Hepatocyte (in vitro differentiated cells): Measurements from ENCODE around the gene PLCL2. TPM values are rescaled to one million over a fixed set of nuclear protein-coding genes. Genes with fewer than 3 reads are reported as not detected.
A peak's percentile ranks its signal among the peaks of the same experiment; 100 is the strongest.

Source experiments
- DNase-seq: peaks from one replicate; pipeline ENCODE4 v3.0.0-alpha.2; 2016; ENCODE audit warnings: low spot score
- H2AFZ ChIP-seq: fragments of 200-600 bp; sonication (generic); 2 replicates; pipeline ENCODE4 v1.6.0; 2016; ENCODE audit warnings: antibody characterized with exemption, mild to moderate bottlenecking
- H3K27ac ChIP-seq: fragments of 200-600 bp; sonication (generic); 2 replicates; pipeline ENCODE4 v1.5.1; 2016; ENCODE audit warnings: mild to moderate bottlenecking
- H3K27me3 ChIP-seq: fragments of 200-600 bp; sonication (generic); 2 replicates; pipeline ENCODE4 v1.6.1; 2016
- H3K36me3 ChIP-seq: fragments of 200-600 bp; sonication (generic); replicated peaks from 2 replicates; pipeline ENCODE4 v1.5.1; 2016; ENCODE audit warnings: low read depth; ENCODE audit not compliant: insufficient read depth
- H3K4me1 ChIP-seq: fragments of 200-600 bp; sonication (generic); 2 replicates; pipeline ENCODE4 v1.5.1; 2016; ENCODE audit warnings: mild to moderate bottlenecking, moderate library complexity; ENCODE audit not compliant: insufficient read depth
- H3K4me2 ChIP-seq: fragments of 200-600 bp; sonication (generic); 2 replicates; pipeline ENCODE4 v1.6.0; 2016
- H3K4me3 ChIP-seq: fragments of 200-600 bp; sonication (generic); 2 replicates; pipeline ENCODE4 v1.5.1; 2016; ENCODE audit warnings: mild to moderate bottlenecking
- H3K79me2 ChIP-seq: fragments of 200-600 bp; sonication (generic); 2 replicates; pipeline ENCODE4 v1.6.0; 2017; ENCODE audit warnings: mild to moderate bottlenecking
- H3K9me2 ChIP-seq: fragments of 200-600 bp; sonication (generic); replicated peaks from 2 replicates; pipeline ENCODE4 v1.6.0; 2017; ENCODE audit warnings: mild to moderate bottlenecking; ENCODE audit not compliant: insufficient read depth
- H3K9me3 ChIP-seq: fragments of 200-600 bp; sonication (generic); 2 replicates; pipeline ENCODE4 v1.5.1; 2016; ENCODE audit warnings: low read depth, mild to moderate bottlenecking
- H4K20me1 ChIP-seq: fragments of 200-600 bp; sonication (generic); 2 replicates; pipeline ENCODE4 v1.6.0; 2016; ENCODE audit warnings: mild to moderate bottlenecking; ENCODE audit not compliant: insufficient read depth, poor library complexity, severe bottlenecking
- EZH2 ChIP-seq: fragments of 200-600 bp; sonication (generic); IDR thresholded peaks from 2 replicates; pipeline ENCODE4 v1.6.1; 2016; ENCODE audit warnings: antibody characterized with exemption, mild to moderate bottlenecking, borderline replicate concordance
- EZH2phosphoT487 ChIP-seq: fragments of 200-600 bp; sonication (generic); IDR thresholded peaks from one replicate; pipeline ENCODE4 v1.6.1; 2018; ENCODE audit warnings: antibody characterized with exemption, mild to moderate bottlenecking, low read depth, moderate library complexity; ENCODE audit not compliant: unreplicated experiment, severe bottlenecking
- WGBS: methylation state at CpG from one replicate; pipeline ENCODE4 v1.1.6; 2016; ENCODE audit warnings: low lambda C conversion rate; ENCODE audit errors: missing lambda C conversion rate; 5-methylcytosine and 5-hydroxymethylcytosine counted together
- polyA plus RNA-seq: library from polyadenylated mRNA; unstranded; fragments of >200 nt; fragmentation: Nextera tagmentation; extraction: Ambion mirVana; gene quantifications from 2 replicates; pipeline ENCODE4 v1.2.1, GENCODE V29; 2016
- total RNA-seq: library from RNA; depleted of rRNA; stranded (reverse); fragments of >200 nt; gene quantifications from 2 replicates; pipeline ENCODE4 v1.2.3, GENCODE V29; 2014
- TF ChIP-seq, protein P1 (sequence below): fragments of 200-600 bp; sonication (generic); IDR thresholded peaks from 2 replicates; pipeline ENCODE4 v1.5.1; 2016; ENCODE audit warnings: antibody characterized with exemption, mild to moderate bottlenecking; ENCODE audit not compliant: poor library complexity

The PLCL2 gene
- total and polyA plus RNA-seq, 2 experiments from 2014 or later = 3.2 to 14.2 TPM

DNA sequence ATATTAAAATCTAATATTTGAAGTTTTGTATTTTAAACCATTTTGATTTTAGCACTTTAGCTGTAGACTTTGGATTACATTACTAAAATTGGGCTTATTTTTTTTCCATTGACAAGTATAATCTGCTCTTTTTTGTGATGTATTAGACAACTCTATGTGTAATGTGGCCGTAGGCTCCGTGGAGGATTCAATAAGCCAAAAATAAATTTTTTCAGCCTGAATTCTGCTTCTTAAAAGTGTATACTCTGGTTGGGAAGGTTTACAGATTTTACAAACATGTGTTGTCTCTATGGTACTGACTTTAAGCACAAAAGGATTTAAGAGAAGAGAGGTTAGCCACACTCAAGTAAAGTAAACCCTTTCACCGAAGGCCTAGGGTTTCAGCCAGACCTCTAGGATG is 110.8 kb downstream of the PLCL2 start:
- no peaks in the 10 kb centered on the region for H3K36me3 ChIP-seq
- peaks cover 6% of the 10 kb centered on the region for H3K79me2 ChIP-seq
- peaks cover 3% of the 10 kb centered on the region for H4K20me1 ChIP-seq
- DNase-seq = no peak
- WGBS = 88% methylated on average over 3 of the region's 3 CpGs
- no peaks in the 10 kb centered on the region for H3K27me3 ChIP-seq
- no peak overlapping the region for H3K4me2 ChIP-seq
- H3K4me1 ChIP-seq = peaks cover 16% of the 10 kb centered on the region
- H2AFZ ChIP-seq = no peak overlapping the region
- no peaks in the 10 kb centered on the region for H3K9me3 ChIP-seq
- TF ChIP-seq, protein P1, sequence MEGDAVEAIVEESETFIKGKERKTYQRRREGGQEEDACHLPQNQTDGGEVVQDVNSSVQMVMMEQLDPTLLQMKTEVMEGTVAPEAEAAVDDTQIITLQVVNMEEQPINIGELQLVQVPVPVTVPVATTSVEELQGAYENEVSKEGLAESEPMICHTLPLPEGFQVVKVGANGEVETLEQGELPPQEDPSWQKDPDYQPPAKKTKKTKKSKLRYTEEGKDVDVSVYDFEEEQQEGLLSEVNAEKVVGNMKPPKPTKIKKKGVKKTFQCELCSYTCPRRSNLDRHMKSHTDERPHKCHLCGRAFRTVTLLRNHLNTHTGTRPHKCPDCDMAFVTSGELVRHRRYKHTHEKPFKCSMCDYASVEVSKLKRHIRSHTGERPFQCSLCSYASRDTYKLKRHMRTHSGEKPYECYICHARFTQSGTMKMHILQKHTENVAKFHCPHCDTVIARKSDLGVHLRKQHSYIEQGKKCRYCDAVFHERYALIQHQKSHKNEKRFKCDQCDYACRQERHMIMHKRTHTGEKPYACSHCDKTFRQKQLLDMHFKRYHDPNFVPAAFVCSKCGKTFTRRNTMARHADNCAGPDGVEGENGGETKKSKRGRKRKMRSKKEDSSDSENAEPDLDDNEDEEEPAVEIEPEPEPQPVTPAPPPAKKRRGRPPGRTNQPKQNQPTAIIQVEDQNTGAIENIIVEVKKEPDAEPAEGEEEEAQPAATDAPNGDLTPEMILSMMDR = no peak
- TF ChIP-seq EZH2phosphoT487 (no peak), EZH2 (no peak)
- H3K4me3 ChIP-seq = no peak overlapping the region
- peak overlapping the region; percentile 9 for H3K27ac ChIP-seq
- H3K9me2 ChIP-seq = no peaks in the 10 kb centered on the region

DNA sequence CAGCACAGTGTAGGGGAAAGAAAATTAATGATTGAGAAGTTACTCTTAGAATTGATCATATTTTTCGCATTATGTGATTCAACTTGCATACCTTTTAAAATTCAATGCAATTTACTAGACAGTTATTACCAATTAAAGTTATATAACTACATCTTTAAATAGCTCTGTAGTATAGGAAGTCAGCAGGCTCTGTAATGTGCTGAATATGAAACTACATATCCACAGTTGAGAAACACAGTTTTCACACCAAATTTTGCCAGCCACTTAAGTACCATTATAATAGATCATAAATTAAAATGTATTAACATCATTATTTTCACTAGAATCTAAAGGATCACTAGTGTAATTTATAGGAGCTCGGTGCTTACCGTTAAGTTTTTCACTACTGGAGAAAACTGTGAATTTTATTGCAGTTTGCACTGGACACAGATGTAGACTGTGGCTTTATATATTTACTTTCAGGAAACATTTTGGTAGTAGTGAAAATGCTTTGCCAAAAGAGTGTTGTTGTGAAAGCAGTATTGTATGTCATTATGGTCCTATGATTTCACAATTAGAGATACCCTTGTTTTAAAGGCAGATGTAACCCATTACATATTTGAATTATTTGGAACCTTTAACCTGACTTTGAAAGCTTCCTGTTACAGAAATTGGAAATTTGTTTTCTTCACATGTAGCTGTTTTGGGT is 113.6 kb downstream of the PLCL2 start:
- Histone ChIP-seq H3K9me2 (no peaks in the 10 kb centered on the region), H4K20me1 (peaks cover 3% of the 10 kb centered on the region), H3K4me3 (no peak overlapping the region), H3K4me1 (peaks cover 16% of the 10 kb centered on the region), H3K79me2 (peaks cover 10% of the 10 kb centered on the region), H3K27me3 (no peaks in the 10 kb centered on the region), H2AFZ (no peak overlapping the region), H3K9me3 (no peaks in the 10 kb centered on the region), H3K4me2 (no peak overlapping the region), H3K27ac (no peak overlapping the region), H3K36me3 (no peaks in the 10 kb centered on the region)
- TF ChIP-seq EZH2 (no peak), EZH2phosphoT487 (no peak)
- TF ChIP-seq, protein P1 = no peak
- WGBS = 65% methylated on average over 3 of the region's 3 CpGs
- DNase-seq = no peak

DNA sequence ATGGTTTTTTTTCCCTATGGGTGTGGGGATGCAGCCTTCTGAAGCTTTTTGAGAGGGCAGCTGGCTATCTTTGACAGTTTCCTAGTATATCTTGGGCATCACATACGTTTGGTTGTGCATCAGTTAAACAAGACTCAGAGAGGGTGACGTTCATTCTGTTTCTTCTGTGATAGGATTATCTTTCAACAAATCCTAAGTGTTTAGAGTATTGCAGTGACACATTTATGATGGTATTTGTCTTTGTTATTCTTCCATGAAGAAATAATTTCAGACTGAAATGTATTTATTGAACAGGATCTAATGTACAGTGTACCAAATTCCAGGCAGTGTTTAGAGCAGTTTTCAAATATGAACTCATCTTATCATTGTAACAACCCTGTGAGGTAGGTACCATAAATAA is 114.4 kb downstream of the PLCL2 start:
- no peaks in the 10 kb centered on the region for H3K9me3 ChIP-seq
- H3K9me2 ChIP-seq = no peaks in the 10 kb centered on the region
- no peaks in the 10 kb centered on the region for H3K36me3 ChIP-seq
- H4K20me1 ChIP-seq = peaks cover 3% of the 10 kb centered on the region
- no peak overlapping the region for H3K4me2 ChIP-seq
- no peak overlapping the region for H3K4me3 ChIP-seq
- H3K27me3 ChIP-seq = no peaks in the 10 kb centered on the region
- peaks cover 10% of the 10 kb centered on the region for H3K79me2 ChIP-seq
- peaks cover 16% of the 10 kb centered on the region for H3K4me1 ChIP-seq
- DNase-seq = no peak
- no peak overlapping the region for H2AFZ ChIP-seq
- TF ChIP-seq EZH2 (no peak), EZH2phosphoT487 (no peak)
- TF ChIP-seq, protein P1 = no peak
- 41% methylated on average over 2 of the region's 2 CpGs for WGBS
- H3K27ac ChIP-seq = no peak overlapping the region
